ENCODE results near the gene ZFPM1. TPM values are rescaled to one million over a fixed set of nuclear protein-coding genes. Genes with fewer than 3 reads are reported as not detected.

The ZFPM1 gene
- 8.4 TPM for total RNA-seq
- long read RNA-seq, partial matches to known transcripts = 0 of 11 reads
- long read RNA-seq, other reads (novel, unspliced or antisense) = 11 of 11 reads

DNA sequence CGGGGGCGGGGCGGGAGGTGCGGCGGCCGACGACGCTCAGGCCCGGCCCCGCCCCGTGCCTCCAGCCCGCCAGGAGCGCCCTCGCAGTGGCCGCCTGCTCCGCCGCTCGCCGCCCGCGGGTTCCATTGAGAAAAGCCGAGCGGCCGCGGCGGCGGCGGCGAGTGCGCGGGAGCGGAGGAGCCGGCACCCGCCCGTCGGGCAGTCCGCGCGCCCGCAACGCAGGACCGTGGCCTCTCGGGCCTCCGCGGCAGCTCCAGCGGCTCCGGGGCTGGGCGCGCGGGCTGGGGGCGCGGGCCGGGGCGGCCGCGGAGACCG is at the start of gene ZFPM1:
Gene ZFPM1, plus strand, starts transcription at position 64 of the 315 bp plus-strand sequence. CDS start 359 bp downstream, outside the sequence.
- peaks cover 23% of the 10 kb centered on the region for H3K4me1 ChIP-seq
- intact Hi-C loops (cut with DNase I) = no loop called here
- H3K36me3 ChIP-seq = no peaks in the 10 kb centered on the region
- H3K27me3 ChIP-seq = no peaks in the 10 kb centered on the region
- peak within 1 kb of the TSS; percentile 63 for H3K4me3 ChIP-seq
- ATAC-seq (no peak), DNase-seq (no peak)
- H3K27ac ChIP-seq = peak within 1 kb of the TSS; percentile 39
- no peaks in the 10 kb centered on the region for H3K9me3 ChIP-seq
- TF ChIP-seq, protein P1, sequence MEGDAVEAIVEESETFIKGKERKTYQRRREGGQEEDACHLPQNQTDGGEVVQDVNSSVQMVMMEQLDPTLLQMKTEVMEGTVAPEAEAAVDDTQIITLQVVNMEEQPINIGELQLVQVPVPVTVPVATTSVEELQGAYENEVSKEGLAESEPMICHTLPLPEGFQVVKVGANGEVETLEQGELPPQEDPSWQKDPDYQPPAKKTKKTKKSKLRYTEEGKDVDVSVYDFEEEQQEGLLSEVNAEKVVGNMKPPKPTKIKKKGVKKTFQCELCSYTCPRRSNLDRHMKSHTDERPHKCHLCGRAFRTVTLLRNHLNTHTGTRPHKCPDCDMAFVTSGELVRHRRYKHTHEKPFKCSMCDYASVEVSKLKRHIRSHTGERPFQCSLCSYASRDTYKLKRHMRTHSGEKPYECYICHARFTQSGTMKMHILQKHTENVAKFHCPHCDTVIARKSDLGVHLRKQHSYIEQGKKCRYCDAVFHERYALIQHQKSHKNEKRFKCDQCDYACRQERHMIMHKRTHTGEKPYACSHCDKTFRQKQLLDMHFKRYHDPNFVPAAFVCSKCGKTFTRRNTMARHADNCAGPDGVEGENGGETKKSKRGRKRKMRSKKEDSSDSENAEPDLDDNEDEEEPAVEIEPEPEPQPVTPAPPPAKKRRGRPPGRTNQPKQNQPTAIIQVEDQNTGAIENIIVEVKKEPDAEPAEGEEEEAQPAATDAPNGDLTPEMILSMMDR (IDR thresholded peaks at IDR 0.05) = no peak

DNA sequence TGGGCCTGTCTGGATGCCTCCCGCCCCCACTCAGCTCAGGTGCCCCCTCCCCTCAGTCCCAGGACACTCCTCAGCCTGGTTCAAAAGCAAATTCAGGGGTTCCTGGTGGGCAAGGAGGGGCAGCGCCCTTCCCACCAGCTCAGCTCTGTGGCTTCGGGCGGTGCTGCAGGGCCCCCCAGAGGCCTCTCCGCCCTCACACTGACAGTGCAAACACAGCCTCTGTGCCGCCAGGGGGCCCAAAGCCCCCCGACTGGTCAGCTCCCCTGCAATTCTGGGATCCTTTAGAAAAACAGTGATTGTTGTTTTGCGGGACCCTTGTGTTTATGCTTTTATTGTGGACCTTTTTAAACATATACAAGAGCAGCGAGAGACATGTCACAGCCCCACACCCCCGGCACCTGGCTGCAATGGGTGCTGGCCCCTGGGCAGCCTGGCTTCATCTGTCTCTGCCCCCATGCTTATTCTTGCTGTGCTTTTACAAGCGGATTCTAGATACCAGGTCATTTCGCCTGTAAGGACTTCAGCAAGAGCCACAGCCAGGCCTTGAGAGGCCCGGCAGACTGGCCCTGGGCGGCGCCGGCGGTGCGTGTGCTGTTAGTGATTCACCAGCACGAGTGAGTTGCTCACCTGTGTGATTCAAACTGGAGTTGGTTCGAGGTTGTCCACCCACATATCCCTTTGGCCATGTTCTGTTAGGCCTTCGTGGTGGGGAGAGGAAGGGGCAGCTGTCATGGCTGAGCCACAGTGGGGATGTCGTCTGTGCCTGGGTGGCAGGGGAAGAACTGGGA is 49.1 kb upstream of the ZFPM1 start:
- Histone ChIP-seq H3K27me3 (peaks cover 4% of the 10 kb centered on the region), H3K4me1 (no peaks in the 10 kb centered on the region), H3K9me3 (no peaks in the 10 kb centered on the region), H3K27ac (no peak overlapping the region), H3K4me3 (no peak overlapping the region), H3K36me3 (no peaks in the 10 kb centered on the region)
- TF ChIP-seq, protein P1 (IDR thresholded peaks at IDR 0.05) = no peak
- ATAC-seq = no peak
- intact Hi-C loops (cut with DNase I) = no loop called here
- no peak for DNase-seq

DNA sequence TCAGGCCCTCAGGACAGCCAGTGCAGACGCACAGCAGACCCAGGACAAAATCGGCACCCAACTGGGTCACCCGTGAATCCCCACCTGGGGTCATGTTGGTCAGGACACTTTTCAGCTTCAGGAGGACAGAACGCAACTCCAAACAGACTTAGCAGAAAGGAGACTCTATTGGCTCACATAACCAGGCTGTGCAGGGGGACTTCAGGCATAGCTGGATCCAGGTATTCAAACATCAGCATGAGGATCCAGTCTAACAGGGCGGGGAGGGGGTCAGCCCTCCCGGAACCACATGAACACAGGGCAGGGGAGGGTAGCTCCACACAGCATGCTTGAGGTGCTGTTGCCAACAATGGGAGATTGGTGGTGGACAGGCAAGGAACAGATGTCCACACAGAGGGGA is 48.3 kb upstream of the ZFPM1 start:
- no peaks in the 10 kb centered on the region for H3K9me3 ChIP-seq
- TF ChIP-seq, protein P1 (IDR thresholded peaks at IDR 0.05) = no peak
- H3K4me3 ChIP-seq = no peak overlapping the region
- no peak for ATAC-seq
- H3K27me3 ChIP-seq = peaks cover 4% of the 10 kb centered on the region
- H3K4me1 ChIP-seq = no peaks in the 10 kb centered on the region
- H3K36me3 ChIP-seq = no peaks in the 10 kb centered on the region
- DNase-seq = no peak
- H3K27ac ChIP-seq = no peak overlapping the region
- intact Hi-C loops (cut with DNase I) = no loop called here

DNA sequence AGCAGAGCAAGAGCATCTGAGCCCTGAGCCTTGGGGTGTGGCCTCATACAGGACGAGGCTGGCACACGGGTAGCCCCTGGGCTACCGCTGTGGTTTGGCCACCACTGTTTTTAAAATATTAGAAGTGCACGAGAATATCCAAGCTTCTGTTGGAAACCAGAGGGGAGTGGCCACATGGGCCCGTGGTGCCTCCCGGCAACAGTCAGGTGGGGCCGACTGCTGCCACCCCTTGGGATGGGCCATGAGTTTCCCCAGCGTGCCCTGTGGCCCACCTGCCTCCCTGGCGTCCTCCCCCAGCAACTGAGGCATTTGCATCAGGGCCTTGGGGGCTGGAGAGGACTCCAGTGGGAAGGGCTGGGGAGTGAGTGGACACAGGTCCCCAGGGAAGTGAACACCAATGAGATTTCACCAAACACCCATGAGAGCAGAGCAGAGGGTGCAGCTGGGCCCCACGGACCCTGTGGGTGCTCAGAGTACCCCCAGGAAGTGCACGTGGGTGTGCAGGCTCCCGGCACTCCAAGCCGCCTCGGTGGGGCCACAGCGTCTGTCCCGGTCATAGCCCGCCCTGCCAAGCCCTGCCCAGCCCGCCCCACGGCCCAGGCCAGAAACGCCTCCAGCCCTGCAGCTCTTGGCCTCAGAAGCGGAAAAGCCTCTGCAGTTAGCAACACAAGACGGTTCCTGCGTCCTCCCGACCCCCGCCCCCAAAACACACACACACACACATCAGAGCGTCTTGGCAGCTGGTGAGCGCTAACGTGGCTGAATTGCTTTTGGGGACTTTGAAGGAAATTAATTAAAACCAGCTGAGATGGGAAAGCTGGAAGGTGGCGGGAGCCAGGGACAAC is 47.6 kb upstream of the ZFPM1 start:
- no peak for ATAC-seq
- H3K4me3 ChIP-seq = no peak overlapping the region

More for the DNA sequence above, 47.6 kb upstream of the ZFPM1 start:
- Histone ChIP-seq H3K4me1 (no peaks in the 10 kb centered on the region), H3K9me3 (no peaks in the 10 kb centered on the region), H3K27me3 (peaks cover 4% of the 10 kb centered on the region), H3K27ac (no peak overlapping the region), H3K36me3 (no peaks in the 10 kb centered on the region)
- intact Hi-C loops (cut with DNase I) = no loop called here
- TF ChIP-seq, protein P1 (IDR thresholded peaks at IDR 0.05) = no peak
- no peak for DNase-seq

All from upper lobe of right lung (tissue), 1 donor.